Activated CD8-positive, alpha-beta memory T cell treated with anti-CD3 and anti-CD28 coated beads, Interleukin-2, amount 50 U/mL, for 48 hours (primary cell): ENCODE data around the gene CABP4.

Source experiments
- DNase-seq: peaks from one replicate; pipeline ENCODE4 v3.0.0-alpha.2; 2020

CABP4 gene

GRCh38 chr11:67436459-67437081 is 18.6 kb upstream of the CABP4 start:
- DNase-seq, result peak; percentile 87

GRCh38 chr11:67437082-67437808 is 17.9 kb upstream of the CABP4 start, which contains the start of gene PTPRCAP:
Gene PTPRCAP, minus strand, starts transcription at chr11:67437682. Its CDS starts 63 bp downstream, at chr11:67437619.
- peak; percentile 85 for DNase-seq

- DNase-seq, result no peak
Measured at GRCh38 chr11:67437809-67438157, 17.4 kb upstream of the CABP4 start.

GRCh38 chr11:67438158-67438902 is 16.8 kb upstream of the CABP4 start:
- peak; percentile 89 for DNase-seq

- peak; percentile 75 for DNase-seq
Measured at GRCh38 chr11:67439321-67440228, 15.6 kb upstream of the CABP4 start.

DNA sequence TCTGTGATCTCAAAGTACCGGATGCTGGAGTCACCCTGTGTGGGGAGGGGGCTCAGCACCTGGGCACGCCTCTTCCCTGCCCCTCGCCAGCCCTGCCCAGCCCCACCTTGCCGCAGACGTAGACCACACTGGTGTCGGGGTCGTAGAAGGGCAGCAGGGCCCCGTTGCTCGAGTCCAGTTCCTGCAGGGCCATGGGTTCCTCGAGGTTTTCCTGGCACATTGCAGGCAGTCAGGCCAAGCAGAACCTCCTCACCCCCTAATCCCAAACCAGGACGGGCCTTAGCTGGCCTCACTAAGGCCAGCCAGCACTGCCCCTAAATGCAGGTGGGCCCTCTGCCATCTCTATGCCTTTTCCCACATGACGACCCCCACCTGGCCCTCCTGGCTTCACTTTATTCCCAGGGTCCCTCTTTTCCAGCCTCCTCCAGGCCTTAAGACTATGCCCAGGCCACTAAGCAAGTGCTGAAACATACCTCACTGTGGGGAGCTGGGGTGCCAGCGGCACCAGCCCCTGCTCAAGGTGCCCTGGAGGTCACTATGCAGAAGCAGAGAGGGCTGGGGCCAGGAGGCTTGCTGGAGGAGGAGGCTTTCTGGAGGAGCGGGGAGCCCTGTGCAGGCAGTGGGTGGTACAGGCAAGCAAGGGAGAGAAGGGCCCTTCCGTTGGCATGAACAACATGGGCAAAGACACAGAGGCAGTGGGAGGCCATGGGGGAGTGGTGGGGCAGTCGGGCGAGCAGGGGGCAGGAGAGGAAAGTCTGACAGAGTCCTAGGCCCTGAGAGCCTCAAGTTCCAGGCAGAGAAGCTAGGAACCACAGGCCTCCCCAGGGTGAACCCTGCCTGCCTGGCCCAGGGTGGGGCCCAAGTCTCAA is 14.7 kb upstream of the CABP4 start:
- no peak for DNase-seq

DNA sequence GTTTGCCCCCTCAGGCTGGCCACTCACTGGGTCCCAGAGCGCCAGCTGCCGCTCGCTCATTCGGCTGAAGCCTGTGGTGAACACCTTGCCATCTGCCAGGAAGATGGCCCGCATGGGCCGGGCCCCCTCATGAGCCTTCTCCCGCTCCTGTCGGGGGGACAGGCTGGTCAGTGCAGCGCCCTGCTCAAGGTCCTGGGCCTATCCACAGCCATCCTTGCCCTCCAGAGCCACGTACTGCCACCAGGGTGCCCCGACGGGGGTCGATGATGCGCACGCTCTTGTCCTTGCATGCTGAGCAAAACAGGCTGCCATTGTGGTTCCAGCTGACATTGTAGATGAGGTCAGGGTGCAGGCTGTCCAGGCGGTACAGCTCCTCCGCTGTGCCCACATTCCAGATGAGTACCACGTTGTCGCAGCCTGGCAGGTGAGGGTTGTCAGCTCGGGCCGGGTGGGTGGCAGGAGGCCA is 14.0 kb upstream of the CABP4 start:
- no peak for DNase-seq

GRCh38 chr11:67441731-67442351 is 13.3 kb upstream of the CABP4 start:
- no peak for DNase-seq

GRCh38 chr11:67442504-67443404 is 12.4 kb upstream of the CABP4 start:
- DNase-seq, result no peak

- DNase-seq, result no peak
Measured at GRCh38 chr11:67445515-67445914, 9.6 kb upstream of the CABP4 start.

- no peak for DNase-seq
Measured at GRCh38 chr11:67448220-67448609, 6.9 kb upstream of the CABP4 start.

DNA sequence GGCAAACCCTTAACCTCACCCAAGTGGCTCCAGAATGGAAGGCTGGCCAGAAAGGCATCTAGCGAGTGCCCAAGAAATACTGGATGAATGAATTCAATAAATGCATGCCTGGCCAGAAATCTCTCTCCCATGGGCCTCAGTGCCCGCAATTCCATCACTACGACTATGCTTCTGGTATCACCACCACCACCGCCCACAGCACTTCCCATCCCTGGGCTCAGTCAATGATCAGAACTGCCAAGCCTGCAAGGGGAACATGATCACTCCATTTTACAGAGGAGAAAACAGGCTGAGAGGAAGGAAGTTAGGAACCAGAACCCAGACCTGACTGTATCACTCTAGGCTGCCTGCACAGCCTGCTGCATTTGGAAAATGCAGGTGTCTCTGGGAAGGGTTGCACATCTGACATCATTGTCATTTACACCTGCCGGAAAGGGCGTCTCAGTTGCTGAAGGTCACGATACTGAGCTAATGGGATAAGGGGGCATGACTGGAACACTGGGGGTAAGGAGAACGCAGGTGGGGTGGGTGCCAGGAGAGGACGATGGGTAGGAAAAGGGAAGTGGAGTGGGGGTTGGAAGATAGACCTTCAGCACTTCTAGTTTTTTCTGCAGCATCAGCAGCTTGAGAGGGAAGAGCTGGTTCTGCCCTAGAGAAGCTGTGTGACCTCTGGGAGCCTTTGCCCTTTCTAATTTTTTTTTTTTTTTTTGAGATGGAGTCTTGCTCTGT is 5.9 kb upstream of the CABP4 start:
- DNase-seq, result no peak

DNA sequence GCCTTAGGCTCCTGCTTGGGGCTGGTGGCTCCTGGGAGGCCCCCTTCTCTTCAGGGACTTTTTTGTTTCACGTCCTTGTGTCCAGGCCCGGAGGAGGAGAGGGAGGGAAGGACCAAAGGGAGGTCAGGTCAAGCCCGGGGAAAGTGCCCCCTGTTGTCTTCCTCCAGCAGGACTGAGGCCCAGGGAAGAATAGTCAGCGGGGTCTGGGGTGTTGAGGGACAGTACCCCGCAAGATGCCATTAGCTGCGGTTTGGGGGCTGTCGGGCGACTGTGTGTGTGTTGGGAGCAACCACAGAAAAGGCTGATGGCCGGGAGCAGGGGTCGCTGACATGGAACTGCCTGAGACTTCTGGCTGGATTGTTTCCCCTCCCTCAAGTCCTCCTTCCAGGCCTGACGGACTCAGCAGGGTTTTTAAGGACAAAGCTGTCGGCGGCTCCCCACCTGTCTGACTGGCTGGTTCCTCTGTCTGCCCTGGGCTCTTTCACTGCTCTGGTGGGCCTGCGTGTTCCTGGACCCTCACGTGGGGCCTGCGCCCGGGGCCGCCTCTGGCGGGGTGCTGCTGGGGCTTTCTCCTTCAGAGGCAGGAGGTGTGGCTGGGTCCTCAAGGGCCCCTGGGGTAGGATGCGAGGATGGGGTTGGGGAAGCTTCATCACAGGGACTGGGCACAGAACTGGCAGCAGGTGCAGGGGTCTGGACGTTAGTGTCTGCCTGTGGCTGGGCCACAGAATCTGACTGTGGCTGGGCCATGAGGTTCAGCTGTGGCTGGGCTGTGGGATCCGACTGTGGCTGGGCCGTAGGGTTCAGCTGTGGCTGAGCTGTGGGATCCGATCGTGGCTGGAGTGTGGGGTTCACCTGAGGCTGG is 4.1 kb upstream of the CABP4 start:
- peak; percentile 50 for DNase-seq

DNA sequence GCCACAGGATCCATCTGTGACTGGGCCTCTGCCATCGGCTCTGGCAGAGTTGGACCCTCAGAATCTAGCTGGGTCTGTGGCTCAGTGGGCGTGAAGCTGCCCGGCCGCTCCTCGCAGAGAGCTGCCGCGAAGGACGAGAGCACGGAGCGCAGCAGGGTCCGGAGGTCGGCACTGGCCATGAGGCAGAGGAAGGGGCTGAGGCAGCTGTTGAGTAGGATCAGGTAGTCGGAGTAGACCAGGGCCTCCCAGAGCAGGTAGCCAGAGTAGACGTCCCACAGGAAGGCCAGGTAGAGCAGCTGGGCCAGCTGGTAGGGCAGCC is 3.5 kb upstream of the CABP4 start:
- no peak for DNase-seq

GRCh38 chr11:67452141-67452952 is 2.8 kb upstream of the CABP4 start, which contains the start of gene GPR152:
Gene GPR152, minus strand, starts transcription at chr11:67452729. Its CDS starts 5 bp downstream, at chr11:67452724.
- no peak for DNase-seq

DNA sequence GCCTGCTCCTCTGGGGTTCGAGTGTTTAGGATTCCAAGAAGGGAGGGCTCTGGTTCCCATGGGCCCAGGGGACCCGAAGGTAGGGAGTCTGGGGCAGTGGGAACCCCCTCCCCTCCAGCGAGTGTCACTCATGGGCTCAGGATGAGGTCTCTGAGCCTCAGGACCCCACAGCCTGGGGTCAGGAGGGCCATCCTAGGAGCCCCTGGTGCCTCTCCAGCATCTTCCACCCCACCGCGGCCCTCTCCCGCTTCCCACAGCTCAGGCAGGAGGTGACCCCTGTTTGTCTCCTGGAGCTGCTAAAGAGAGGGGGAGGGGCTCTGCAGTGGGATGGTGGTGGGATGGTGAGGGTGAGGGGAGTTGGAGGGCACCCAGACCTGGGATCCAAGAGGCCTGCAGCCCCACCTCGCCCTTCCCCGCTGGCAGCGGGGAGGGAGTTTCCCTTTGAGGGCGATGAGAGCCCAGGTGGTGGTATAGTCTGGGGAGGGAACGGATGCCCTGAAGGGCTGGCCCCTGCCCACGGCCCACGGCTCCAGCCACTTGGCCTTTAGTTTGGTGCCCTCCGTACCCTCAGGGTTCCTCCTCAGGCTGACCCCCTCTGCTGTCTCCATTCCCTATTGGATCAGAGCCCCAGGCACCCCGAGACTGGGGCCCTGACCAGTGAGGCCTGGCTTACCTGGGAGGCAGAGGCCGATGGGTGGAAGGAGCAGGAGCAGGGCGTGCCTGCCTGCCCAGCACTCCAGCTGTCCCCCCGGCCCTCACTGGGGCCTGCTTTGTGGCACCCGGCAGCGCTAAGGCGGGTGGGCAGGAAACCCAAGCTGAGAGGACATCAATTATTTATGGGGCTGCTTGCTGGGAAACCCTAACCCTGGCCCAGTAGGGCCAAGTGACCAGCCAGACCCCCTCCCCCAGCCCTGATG is 1.1 kb upstream of the CABP4 start:
- no peak for DNase-seq
